ENCODE data around the gene ZBTB20. TPM values are rescaled to one million over a fixed set of nuclear protein-coding genes. Genes with fewer than 3 reads are reported as not detected.

ZBTB20 gene
- total RNA-seq, 1 donor from 2014 or later: 30.4 TPM

DNA sequence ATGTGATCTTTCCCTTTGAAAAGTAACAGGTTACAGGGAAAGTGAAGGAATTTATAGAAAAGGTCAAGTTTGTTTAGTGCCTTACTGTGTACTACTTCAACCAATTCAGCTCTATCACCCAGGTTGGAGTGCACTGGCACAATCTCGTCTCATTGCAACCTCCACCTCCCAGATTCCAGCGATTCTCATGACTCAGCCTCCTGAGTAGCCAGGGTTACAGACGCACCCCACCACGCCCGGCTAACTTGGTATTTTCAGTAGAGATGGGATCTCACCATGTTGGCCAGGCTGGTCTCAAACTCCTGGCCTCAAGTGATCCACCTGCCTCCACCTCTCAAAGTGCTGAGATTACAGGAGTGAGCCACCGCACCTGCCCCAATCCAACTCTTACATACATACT, 279.7 kb downstream of the ZBTB20 start:
- DNase-seq (ENCODE audit: low spot score in 2 of 2, unreplicated experiment in 2 of 2): no peak
- Mint-ChIP-seq H3K4me3 (no peak overlapping the region), H3K36me3 (no peaks in the 10 kb centered on the region), H3K27me3 (ENCODE audit: low read depth) (no peaks in the 10 kb centered on the region), H3K4me1 (peaks cover 6% of the 10 kb centered on the region), H3K27ac (no peak overlapping the region), H3K9me3 (no peaks in the 10 kb centered on the region)
- TF ChIP-seq, protein P1, sequence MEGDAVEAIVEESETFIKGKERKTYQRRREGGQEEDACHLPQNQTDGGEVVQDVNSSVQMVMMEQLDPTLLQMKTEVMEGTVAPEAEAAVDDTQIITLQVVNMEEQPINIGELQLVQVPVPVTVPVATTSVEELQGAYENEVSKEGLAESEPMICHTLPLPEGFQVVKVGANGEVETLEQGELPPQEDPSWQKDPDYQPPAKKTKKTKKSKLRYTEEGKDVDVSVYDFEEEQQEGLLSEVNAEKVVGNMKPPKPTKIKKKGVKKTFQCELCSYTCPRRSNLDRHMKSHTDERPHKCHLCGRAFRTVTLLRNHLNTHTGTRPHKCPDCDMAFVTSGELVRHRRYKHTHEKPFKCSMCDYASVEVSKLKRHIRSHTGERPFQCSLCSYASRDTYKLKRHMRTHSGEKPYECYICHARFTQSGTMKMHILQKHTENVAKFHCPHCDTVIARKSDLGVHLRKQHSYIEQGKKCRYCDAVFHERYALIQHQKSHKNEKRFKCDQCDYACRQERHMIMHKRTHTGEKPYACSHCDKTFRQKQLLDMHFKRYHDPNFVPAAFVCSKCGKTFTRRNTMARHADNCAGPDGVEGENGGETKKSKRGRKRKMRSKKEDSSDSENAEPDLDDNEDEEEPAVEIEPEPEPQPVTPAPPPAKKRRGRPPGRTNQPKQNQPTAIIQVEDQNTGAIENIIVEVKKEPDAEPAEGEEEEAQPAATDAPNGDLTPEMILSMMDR (IDR thresholded peaks at IDR 0.05; ENCODE audit: unreplicated experiment): no peak

DNA sequence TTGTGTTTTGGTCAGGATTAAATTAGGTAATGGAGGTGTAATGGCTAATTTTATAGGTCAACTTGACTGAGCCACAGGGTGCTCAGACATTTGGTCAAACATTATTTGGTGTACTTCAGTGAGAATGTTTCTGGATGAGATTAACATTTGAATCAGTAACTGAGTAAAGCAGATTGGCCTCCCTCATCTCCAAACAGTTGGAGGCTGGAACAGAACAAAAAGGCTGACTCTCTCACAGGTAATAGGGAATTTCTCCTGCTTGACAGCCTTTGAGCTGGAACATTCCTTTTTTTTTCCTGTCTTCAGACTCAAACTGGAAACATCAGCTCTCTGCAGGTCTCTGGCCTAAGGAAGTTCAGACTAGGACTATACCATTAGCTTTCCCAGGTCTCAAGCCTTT, 280.7 kb downstream of the ZBTB20 start:
- peaks cover 6% of the 10 kb centered on the region for H3K4me1 Mint-ChIP-seq
- TF ChIP-seq, protein P1 (IDR thresholded peaks at IDR 0.05; ENCODE audit: unreplicated experiment): no peak
- H3K36me3 Mint-ChIP-seq: no peaks in the 10 kb centered on the region
- H3K9me3 Mint-ChIP-seq: no peaks in the 10 kb centered on the region
- no peak overlapping the region for H3K4me3 Mint-ChIP-seq
- DNase-seq (ENCODE audit: low spot score in 2 of 2, unreplicated experiment in 2 of 2): no peak
- H3K27me3 Mint-ChIP-seq (ENCODE audit: low read depth): no peaks in the 10 kb centered on the region
- no peak overlapping the region for H3K27ac Mint-ChIP-seq

GRCh38 chr3:114864970-114865369, 282.1 kb downstream of the ZBTB20 start:
- TF ChIP-seq, protein P1 (IDR thresholded peaks at IDR 0.05; ENCODE audit: unreplicated experiment): no peak
- no peaks in the 10 kb centered on the region for H3K27me3 Mint-ChIP-seq (ENCODE audit: low read depth)
- no peak overlapping the region for H3K27ac Mint-ChIP-seq
- H3K9me3 Mint-ChIP-seq: no peaks in the 10 kb centered on the region
- peaks cover 6% of the 10 kb centered on the region for H3K4me1 Mint-ChIP-seq
- H3K36me3 Mint-ChIP-seq: no peaks in the 10 kb centered on the region
- DNase-seq (ENCODE audit: low spot score in 2 of 2, unreplicated experiment in 2 of 2): no peak
- no peak overlapping the region for H3K4me3 Mint-ChIP-seq

- DNase-seq (ENCODE audit: low spot score in 2 of 2, unreplicated experiment in 2 of 2): no peak
- Mint-ChIP-seq H3K9me3 (no peaks in the 10 kb centered on the region), H3K36me3 (no peaks in the 10 kb centered on the region), H3K27ac (no peak overlapping the region), H3K27me3 (ENCODE audit: low read depth) (no peaks in the 10 kb centered on the region), H3K4me3 (no peak overlapping the region), H3K4me1 (peaks cover 6% of the 10 kb centered on the region)
- TF ChIP-seq, protein P1 (IDR thresholded peaks at IDR 0.05; ENCODE audit: unreplicated experiment): no peak
Measured at GRCh38 chr3:114863848-114864247, 283.2 kb downstream of the ZBTB20 start.

- no peak overlapping the region for H3K27ac Mint-ChIP-seq
- H3K4me1 Mint-ChIP-seq: peaks cover 14% of the 10 kb centered on the region
- no peaks in the 10 kb centered on the region for H3K36me3 Mint-ChIP-seq
- TF ChIP-seq, protein P1 (IDR thresholded peaks at IDR 0.05; ENCODE audit: unreplicated experiment): no peak
- H3K9me3 Mint-ChIP-seq: no peaks in the 10 kb centered on the region
- no peak for DNase-seq (ENCODE audit: low spot score in 2 of 2, unreplicated experiment in 2 of 2)
- no peak overlapping the region for H3K4me3 Mint-ChIP-seq
- H3K27me3 Mint-ChIP-seq (ENCODE audit: low read depth): no peaks in the 10 kb centered on the region
Measured at GRCh38 chr3:114861666-114862065, 285.4 kb downstream of the ZBTB20 start.

GRCh38 chr3:114860531-114860930, 286.6 kb downstream of the ZBTB20 start:
- H3K4me1 Mint-ChIP-seq: peaks cover 16% of the 10 kb centered on the region
- no peak overlapping the region for H3K27ac Mint-ChIP-seq
- TF ChIP-seq, protein P1 (IDR thresholded peaks at IDR 0.05; ENCODE audit: unreplicated experiment): no peak
- no peaks in the 10 kb centered on the region for H3K27me3 Mint-ChIP-seq (ENCODE audit: low read depth)
- H3K4me3 Mint-ChIP-seq: no peak overlapping the region
- H3K36me3 Mint-ChIP-seq: no peaks in the 10 kb centered on the region
- no peak for DNase-seq (ENCODE audit: low spot score in 2 of 2, unreplicated experiment in 2 of 2)
- no peaks in the 10 kb centered on the region for H3K9me3 Mint-ChIP-seq

Measured in mesothelial cell of epicardium (in vitro differentiated cells).